ENCODE measurements around the gene CPSF7.

CPSF7 gene

DNA sequence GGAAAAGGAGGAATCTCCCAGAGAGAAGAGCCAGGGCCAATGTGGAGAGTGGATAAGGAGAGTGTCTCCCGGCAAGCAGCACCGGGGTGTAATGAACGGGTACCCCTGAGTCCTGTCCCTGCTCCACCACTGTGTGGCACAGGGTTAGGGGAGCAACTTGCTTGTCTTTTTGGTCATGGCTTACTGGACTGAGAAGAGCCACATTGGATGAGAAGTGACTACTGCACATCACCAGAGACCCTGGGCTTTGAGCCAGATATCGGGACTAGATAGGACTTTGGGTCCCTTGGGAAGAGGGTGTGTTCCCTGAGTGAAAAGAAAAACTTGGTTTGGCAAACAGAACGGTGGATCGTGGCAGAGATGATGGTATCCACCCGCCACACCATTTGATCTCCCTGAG lies 24.7 kb upstream of the CPSF7 start:
- TF ChIP-seq, protein P1, sequence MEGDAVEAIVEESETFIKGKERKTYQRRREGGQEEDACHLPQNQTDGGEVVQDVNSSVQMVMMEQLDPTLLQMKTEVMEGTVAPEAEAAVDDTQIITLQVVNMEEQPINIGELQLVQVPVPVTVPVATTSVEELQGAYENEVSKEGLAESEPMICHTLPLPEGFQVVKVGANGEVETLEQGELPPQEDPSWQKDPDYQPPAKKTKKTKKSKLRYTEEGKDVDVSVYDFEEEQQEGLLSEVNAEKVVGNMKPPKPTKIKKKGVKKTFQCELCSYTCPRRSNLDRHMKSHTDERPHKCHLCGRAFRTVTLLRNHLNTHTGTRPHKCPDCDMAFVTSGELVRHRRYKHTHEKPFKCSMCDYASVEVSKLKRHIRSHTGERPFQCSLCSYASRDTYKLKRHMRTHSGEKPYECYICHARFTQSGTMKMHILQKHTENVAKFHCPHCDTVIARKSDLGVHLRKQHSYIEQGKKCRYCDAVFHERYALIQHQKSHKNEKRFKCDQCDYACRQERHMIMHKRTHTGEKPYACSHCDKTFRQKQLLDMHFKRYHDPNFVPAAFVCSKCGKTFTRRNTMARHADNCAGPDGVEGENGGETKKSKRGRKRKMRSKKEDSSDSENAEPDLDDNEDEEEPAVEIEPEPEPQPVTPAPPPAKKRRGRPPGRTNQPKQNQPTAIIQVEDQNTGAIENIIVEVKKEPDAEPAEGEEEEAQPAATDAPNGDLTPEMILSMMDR (IDR thresholded peaks at IDR 0.05; ENCODE audit: low read length, missing control alignments): no peak
- DNase-seq (ENCODE audit: low read depth): no peak
- no peak overlapping the region for H3K4me3 ChIP-seq (replicated peaks; ENCODE audit: low read depth, low read length)

DNA sequence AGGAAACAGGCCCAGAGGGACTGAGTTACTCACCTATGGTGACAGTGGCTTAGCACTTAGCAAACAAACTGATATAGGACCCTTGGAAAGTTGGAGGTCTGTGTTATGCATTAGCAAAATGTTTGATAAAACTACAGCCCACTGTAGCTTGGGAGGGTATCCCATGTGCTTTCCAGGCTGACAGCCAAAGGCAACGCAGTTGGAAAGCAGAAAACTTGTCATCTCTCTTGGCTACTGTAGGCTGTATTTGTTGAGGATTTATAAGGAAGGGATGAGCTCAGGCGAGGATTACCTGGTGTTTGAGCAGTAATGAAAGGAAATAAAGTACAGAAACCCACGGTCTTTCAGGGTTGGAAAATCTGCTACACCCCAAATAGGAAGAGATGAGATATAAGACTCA lies 23.9 kb upstream of the CPSF7 start:
- TF ChIP-seq, protein P1 (IDR thresholded peaks at IDR 0.05; ENCODE audit: low read length, missing control alignments): no peak
- H3K4me3 ChIP-seq (replicated peaks; ENCODE audit: low read depth, low read length): no peak overlapping the region
- no peak for DNase-seq (ENCODE audit: low read depth)

DNA sequence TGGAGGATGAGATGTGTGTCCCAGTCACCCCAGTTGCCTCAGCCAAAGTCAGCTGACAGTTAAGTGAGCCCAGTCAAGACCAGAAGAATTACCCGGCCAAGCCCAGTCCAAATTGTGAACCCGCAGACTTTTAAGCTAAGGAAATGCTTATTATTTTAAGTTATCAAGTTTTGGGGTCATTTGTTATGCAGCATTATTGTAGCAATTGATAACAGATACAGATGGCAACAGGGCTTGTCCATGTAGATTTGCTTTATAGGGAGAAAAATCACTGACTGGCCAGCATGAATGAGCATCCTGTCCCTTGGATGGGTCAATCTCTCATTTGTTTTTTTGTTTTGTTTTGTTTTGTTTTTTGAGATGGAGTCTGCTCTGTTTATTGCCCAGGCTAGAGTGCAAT lies 23.1 kb upstream of the CPSF7 start:
- TF ChIP-seq, protein P1 (IDR thresholded peaks at IDR 0.05; ENCODE audit: low read length, missing control alignments): no peak
- no peak for DNase-seq (ENCODE audit: low read depth)
- no peak overlapping the region for H3K4me3 ChIP-seq (replicated peaks; ENCODE audit: low read depth, low read length)

DNA sequence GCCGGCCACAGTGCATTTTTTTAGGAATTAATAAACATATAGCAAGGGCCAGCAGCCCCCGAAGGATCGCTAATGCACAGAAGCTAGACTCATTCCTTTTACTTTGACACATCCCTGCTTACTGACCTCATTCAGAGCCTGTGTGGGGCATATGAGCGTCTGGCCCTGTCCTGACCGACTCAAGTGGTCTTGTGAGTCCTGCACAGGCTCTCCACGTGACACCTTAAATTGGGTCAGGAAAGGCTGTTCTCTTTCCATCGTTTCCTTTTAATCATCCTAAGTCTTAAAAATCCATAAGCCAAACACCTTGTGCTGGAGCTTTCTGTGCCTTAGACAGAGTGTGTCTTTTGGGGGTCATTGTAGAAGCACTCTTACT lies 18.8 kb upstream of the CPSF7 start:
- H3K4me3 ChIP-seq (replicated peaks; ENCODE audit: low read depth, low read length): no peak overlapping the region
- no peak for DNase-seq (ENCODE audit: low read depth)
- TF ChIP-seq, protein P1 (IDR thresholded peaks at IDR 0.05; ENCODE audit: low read length, missing control alignments): no peak

DNA sequence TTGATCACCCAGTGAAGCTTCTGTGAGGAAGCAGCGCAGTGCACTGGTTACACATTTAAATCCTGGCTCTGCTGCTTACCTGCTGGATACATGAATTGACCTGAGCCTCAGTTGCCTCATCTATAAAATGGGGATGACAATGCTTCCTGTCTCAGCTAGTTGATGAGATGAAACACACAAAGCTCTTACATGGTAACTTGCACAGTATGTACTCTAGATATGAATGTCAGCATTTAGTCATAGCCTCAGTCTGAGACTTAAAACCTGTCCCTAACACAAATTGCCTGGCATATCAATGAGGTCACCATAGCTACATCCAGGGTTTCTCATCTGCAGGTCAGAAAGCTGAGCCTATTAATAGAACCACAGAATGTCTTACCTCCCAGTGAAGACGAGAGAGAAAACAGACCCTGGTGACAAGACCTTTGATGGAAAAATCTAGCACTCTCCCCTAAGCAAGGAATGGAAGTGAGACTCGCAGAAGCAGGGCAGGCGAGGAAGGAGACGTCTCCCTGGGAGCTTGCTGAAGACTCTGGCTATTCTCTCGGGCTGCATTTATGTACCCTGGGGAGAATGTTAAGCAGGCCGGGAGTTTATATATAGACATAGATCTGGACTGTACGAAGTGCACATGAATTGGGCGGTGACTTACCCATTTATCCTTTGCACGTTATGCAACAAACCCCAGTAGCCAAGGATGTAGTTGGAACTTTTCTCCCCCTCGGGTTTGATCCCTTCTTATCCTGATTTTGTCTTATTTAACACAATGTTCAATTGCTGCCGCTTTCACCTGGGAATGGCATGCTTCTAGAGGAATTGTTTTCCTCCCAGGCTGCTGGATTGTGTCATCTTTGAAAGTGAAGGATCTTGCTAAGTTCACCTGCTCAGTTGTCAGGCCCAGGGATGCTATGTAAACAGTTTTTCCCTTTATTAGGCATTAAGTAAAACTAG lies 18.1 kb upstream of the CPSF7 start:
- H3K4me3 ChIP-seq (replicated peaks; ENCODE audit: low read depth, low read length): no peak overlapping the region
- TF ChIP-seq, protein P1 (IDR thresholded peaks at IDR 0.05; ENCODE audit: low read length, missing control alignments): no peak
- DNase-seq (ENCODE audit: low read depth): no peak

DNA sequence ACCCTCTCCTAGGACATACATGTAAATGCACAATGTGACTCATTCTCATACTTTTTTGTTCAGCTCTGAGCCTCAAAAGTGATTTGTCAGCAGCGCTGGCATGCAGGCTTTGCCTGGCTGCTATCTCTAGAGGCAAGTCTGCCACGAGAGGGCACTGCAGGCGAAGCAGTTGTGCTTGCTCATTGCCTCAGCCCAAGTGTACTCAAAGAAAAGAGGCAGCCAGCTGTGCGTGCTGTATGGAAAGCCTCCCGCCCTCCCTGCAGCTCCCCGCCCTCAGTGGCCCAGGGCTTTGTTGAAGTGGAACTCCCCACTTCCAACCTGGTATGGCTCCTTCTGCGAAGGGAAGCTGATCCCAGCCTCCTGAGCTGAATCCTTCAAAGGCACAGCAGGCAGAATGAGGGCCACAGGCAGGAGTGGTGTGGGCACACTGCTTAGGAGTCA lies 16.5 kb upstream of the CPSF7 start:
- peak; percentile 96 for DNase-seq (ENCODE audit: low read depth)
- no peak overlapping the region for H3K4me3 ChIP-seq (replicated peaks; ENCODE audit: low read depth, low read length)
- TF ChIP-seq, protein P1 (IDR thresholded peaks at IDR 0.05; ENCODE audit: low read length, missing control alignments): peak; percentile 96

DNA sequence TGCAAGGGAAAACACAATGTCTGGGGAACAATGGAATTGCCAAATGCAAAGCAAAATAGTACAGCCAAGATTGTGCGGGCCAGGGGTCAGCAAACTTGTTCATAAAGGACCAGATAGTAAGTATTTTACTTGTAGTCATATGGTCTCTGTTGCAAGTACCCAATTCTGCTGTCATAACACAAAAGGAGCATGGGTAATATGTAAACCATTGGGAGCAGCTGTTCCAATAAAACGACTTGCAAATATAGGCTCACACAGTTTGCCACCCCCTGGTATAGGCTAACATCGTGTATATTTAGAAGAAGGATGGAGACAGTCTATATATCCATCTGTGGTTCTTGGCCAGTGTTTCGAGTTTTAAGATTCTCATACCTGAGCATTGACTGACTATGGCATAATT lies 15.7 kb upstream of the CPSF7 start:
- no peak overlapping the region for H3K4me3 ChIP-seq (replicated peaks; ENCODE audit: low read depth, low read length)
- DNase-seq (ENCODE audit: low read depth): no peak
- TF ChIP-seq, protein P1 (IDR thresholded peaks at IDR 0.05; ENCODE audit: low read length, missing control alignments): no peak

Measured in fibroblast of pulmonary artery (primary cell).